Kidney capillary endothelial cell (primary cell): ENCODE data around the gene AVEN.
"Not testable (repeated sequence)": the region's sequence is repeated elsewhere in the genome, so short reads cannot be mapped to it uniquely, and the experiment has no call there.

Source experiments
- DNase-seq: peaks from one replicate; pipeline ENCODE4 v3.0.0-alpha.2; 2018; ENCODE audit warnings: low spot score

Gene AVEN

DNA sequence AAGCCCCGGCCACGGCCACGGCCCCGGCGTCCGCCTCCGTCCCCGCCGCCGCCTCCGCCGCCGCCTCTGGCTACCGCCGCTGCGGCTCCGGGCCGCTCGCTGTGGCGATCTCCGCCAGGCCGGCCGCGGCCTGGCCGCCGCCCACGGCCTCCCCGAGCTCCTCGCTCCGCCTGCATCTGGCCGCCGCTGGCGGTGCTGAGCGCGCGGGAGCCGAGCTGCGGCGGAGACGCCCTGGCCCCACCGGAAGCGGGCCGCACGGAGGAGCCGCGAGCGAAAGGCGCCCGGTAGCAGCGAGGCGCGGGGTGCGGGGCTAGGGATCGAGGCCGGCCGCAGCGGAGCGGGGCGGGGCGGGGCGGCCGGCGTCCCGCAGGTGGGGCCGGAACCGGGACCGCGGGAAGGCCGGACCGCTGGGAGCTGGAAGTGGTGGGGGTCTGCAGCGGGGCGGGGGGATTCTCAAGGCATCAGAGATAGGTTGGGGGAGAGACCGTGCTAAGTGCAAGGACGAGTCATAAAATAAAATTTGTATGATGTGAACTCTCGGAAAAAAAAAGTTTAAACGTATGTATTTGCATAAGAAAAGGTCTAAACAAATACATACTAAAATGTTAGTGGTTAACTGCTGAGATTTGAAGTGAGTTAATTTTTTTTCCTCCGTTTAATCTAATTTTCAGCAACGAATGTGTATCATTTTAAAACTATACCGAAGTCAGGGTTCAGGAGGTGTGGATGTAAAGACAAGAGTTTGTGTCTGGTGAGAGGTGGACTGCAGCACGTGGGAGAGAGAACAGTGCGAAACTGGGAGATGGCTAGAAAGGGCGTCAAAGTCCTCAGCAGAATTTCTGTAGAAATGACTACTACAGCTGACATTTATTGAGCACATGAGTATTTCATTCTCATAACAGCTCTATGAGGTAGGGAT lies at the start of gene AVEN:
AVEN (minus strand) TSS at position 334 of the 919 bp plus-strand sequence; CDS start at position 176, 158 bp downstream.
- DNase-seq, result peak; percentile 28

DNA sequence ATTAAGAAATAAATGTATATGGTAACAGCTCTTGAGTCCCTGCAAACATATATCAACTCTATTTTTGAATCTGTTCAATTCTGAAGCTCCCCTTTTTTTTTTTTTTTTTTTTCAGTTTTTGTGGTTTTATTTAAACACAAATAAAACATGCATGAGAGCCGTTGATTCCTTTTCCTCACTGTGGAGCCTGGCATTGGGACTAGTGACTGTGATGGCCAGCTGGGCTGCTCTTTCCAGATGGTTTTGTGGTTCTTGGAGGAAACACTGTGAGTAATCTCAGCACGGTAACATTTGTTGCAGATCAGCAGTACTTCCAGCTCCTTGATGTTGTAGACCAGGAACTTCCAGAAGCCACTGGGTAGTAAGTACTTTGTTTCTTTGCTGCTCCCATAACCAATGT lies 46.7 kb upstream of the AVEN start:
- DNase-seq, result no peak

DNA sequence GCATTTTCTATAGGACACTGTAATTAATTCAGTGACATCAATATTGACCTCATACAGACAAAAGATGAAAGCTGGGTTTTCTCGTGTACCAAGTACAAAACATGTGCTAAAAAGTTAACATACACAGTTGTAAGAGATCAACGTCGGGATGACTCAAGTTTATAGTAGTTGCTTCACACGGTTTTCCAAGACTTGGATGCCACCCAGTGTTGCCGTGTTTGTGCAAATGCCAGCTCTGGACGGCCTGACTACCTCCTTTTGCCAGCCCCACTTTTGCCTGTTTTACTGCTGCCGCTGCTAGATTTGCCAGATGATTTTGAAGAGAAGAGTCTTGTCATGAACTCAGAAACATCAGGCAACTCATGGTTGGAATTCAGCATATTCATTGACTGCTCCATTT lies 45.1 kb upstream of the AVEN start:
- no peak for DNase-seq

DNA sequence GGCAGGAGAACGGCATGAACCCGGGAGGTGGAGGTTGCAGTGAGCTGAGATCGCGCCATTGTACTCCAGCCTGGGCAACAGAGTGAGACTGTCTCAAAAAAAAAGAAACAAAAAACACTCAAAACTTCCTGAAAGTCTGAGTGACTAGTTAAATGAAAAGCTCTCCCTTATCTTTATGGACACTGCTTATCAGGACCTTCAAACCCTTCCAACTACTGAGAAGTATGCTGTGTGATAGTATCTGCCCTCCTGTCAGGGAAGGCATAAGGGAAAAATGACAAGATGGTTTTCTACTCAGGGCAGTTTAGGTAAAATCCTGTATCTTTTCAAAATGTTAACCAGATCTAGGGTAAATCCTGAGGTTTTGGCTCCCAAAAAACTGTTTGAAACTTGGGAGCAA lies 40.9 kb upstream of the AVEN start:
- no peak for DNase-seq

GRCh38 chr15:34078900-34079299 lies 39.9 kb upstream of the AVEN start:
- no peak for DNase-seq

DNA sequence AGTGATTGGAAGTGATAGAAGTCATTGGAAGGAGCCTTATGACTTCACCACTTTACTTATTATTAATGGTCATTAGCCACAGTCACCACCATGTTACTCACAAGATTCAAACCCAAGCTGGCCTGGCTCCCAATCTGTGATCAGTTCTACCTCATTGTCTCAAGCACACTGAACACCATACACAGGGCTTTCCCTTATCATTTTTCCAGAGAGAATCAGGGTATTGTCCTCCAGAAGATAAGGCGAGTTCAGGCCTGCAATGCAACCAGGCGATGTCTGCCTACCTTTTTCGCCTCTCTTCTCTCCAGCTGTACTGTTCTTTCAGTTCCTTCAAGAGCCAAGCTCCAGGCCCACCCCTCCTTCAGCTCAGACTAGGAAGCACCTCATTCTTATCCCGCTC lies 37.8 kb upstream of the AVEN start:
- DNase-seq, result no peak

DNA sequence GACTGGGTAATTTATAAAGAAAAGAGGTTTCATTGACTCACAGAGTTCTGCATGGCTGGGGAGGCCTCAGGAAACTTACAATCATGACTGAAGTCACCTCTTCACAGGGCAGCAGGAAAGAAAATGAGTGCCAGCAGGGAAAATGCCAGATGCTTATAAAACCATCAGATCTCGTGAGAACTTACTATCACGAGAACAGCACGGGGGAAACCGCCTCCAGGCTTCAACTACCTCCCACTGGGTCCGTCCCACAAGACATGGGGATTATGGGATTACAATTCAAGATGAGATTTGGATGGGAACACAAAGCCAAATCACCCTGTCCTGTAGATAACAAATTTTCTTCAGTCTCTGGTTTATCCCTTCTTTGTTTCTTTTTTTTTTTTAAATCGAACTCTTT lies 31.0 kb upstream of the AVEN start:
- DNase-seq, result no peak

GRCh38 chr15:34065941-34066340 lies 26.9 kb upstream of the AVEN start:
- no peak for DNase-seq

GRCh38 chr15:34065261-34065660 lies 26.3 kb upstream of the AVEN start:
- no peak for DNase-seq

DNA sequence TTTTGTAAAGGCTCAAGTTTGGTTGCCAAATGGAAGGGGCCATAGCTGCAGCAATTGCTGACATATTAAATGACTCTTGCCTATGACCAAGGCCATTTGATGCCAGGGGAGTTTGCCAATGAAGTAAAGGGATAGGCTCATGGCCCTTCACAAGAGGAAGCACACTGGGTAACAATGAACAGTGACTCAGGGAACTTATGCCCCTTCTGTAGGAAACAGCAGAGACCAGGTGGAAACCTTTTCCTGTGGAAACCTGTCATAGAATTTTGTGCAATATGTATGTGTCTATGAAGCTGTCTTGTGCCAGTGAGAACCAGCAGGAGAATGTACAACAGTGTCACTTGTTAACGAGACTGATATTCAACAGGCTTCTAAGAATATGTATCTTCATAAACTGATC lies 25.4 kb upstream of the AVEN start:
- DNase-seq, result peak; percentile 36

- DNase-seq, result no peak
These were observed 20.9 kb upstream of the AVEN start for GRCh38 chr15:34059946-34060345.

GRCh38 chr15:34059476-34059875 lies 20.5 kb upstream of the AVEN start:
- DNase-seq, result no peak

GRCh38 chr15:34056911-34057310 lies 17.9 kb upstream of the AVEN start:
- no peak for DNase-seq

DNA sequence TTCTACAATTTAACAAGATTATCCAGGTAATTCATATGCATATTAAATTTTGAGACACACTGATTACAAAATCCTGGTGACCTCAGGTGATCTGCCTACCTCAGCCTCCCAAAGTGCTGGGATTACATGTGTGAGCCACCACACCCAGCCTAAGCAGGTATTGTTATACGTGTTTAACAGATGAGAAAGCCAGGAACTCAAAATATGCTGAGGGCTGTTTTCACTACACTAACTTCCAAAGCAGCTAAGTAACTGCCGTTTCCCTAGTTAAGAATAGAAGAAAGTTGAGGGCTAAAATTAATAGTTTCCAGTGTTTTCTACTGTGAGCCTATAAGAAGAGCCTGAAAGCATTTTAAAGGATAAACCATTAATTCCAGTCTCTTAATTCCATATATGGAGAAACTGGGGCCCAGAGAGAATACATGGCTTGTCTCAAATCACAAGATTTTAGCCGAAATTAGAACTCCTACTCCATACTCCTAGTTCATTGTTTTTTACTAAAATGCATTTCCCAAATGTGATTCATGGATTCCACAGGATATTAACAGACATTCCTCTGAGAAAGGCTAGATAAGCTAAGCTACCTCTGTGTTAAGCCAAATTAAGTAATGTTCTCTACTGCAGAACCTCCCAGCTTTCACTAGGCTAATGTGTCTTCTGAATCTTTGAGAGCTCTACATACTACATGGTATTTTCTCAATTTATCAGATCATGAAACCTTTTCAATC lies 17.0 kb upstream of the AVEN start:
- DNase-seq, result peak; percentile 53

GRCh38 chr15:34054081-34054707 lies 15.2 kb upstream of the AVEN start:
- no peak for DNase-seq

GRCh38 chr15:34050385-34050784 lies 11.4 kb upstream of the AVEN start:
- not testable (repeated sequence) for DNase-seq

DNA sequence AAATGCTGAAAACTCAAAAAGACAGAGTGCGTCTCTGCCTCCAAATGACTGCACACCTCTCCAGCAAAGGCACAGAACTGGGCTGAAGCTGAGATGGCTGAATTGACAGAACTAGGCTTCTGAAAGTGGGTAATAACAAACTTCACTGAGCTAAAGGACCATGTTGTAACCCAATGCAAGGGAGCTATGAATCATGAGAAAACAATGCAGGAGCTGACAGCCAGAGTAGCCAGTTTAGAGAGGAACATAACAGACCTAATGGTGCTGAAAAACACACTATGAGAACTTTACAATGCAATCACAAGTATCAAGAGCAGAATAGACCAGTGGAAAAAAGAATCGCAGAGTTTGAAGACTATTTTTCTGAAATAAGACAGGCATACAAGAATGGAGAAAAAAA lies 10.1 kb upstream of the AVEN start:
- no peak for DNase-seq

- DNase-seq, result no peak
These were observed 9.1 kb upstream of the AVEN start for GRCh38 chr15:34047893-34048775.

GRCh38 chr15:34046471-34047145 lies 7.6 kb upstream of the AVEN start:
- no peak for DNase-seq

DNA sequence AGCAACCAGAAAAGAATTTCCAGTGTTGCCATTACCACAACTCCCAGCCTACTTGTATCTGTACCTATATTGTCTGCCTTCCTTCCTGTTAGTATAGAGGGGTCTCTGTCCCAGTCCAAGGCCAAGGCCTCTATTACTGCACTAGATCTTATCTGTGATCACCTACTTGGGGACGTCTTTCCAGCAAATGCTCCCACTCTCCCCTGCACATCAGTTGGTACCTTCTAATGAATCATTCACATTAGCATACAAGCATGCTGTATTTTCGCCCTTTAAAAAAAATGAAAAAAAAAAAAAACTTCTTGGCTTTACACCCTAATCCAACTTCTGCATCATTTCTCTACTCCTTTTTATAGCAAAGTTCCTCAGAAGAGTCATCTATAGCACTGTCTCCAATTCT lies 4.8 kb upstream of the AVEN start:
- DNase-seq, result no peak

- DNase-seq, result no peak
These were observed 4.4 kb upstream of the AVEN start for GRCh38 chr15:34043391-34043790.
